GM04504 (cell line): ENCODE results near the gene LIMA1.
A peak's percentile ranks its signal among the peaks of the same experiment; 100 is the strongest.
"Not testable (repeated sequence)": the region's sequence is repeated elsewhere in the genome, so short reads cannot be mapped to it uniquely, and the experiment has no call there.

Experiments used
- DNase-seq: peaks from one replicate; pipeline ENCODE4 v3.0.0-alpha.2; 2012; ENCODE audit warnings: low read depth

LIMA1 gene

GRCh38 chr12:50246873-50247612, 36.3 kb downstream of the LIMA1 start:
- peak; percentile 100 for DNase-seq

- DNase-seq, result no peak
Observed at GRCh38 chr12:50246197-50246865, 37.0 kb downstream of the LIMA1 start.

GRCh38 chr12:50243507-50243906, 39.8 kb downstream of the LIMA1 start:
- DNase-seq, result no peak

GRCh38 chr12:50242751-50243191, 40.5 kb downstream of the LIMA1 start:
- no peak for DNase-seq

- no peak for DNase-seq
Observed at GRCh38 chr12:50241178-50241577, 42.1 kb downstream of the LIMA1 start.

- DNase-seq, result no peak
Observed at GRCh38 chr12:50240792-50241114, 42.6 kb downstream of the LIMA1 start.

- no peak for DNase-seq
Observed at GRCh38 chr12:50240096-50240791, 43.1 kb downstream of the LIMA1 start.

- DNase-seq, result no peak
Observed at GRCh38 chr12:50239355-50239891, 43.9 kb downstream of the LIMA1 start.

- no peak for DNase-seq
Observed at GRCh38 chr12:50234347-50234746, 49.0 kb downstream of the LIMA1 start.

GRCh38 chr12:50232771-50233209, 50.5 kb downstream of the LIMA1 start:
- DNase-seq, result no peak

GRCh38 chr12:50232206-50232605, 51.1 kb downstream of the LIMA1 start:
- DNase-seq, result no peak

GRCh38 chr12:50231346-50231745, 52.0 kb downstream of the LIMA1 start:
- no peak for DNase-seq

- DNase-seq, result no peak
Observed at GRCh38 chr12:50230217-50230616, 53.1 kb downstream of the LIMA1 start.

- no peak for DNase-seq
Observed at GRCh38 chr12:50224026-50224692, 59.2 kb downstream of the LIMA1 start.

GRCh38 chr12:50222275-50222783, 61.0 kb downstream of the LIMA1 start:
- peak; percentile 88 for DNase-seq

GRCh38 chr12:50221228-50222008, 61.9 kb downstream of the LIMA1 start:
- peak; percentile 85 for DNase-seq

GRCh38 chr12:50220363-50220995, 62.8 kb downstream of the LIMA1 start:
- no peak for DNase-seq

GRCh38 chr12:50219544-50219943, 63.8 kb downstream of the LIMA1 start:
- DNase-seq, result no peak

GRCh38 chr12:50219001-50219400, 64.3 kb downstream of the LIMA1 start:
- DNase-seq, result not testable (repeated sequence)

GRCh38 chr12:50218386-50218785, 64.9 kb downstream of the LIMA1 start:
- DNase-seq, result no peak

- no peak for DNase-seq
Observed at GRCh38 chr12:50217202-50217601, 66.1 kb downstream of the LIMA1 start.
